ENCODE measurements around the gene MRPL34.
"Not testable (repeated sequence)": the region's sequence is repeated elsewhere in the genome, so short reads cannot be mapped to it uniquely, and the experiment has no call there.

Gene MRPL34

GRCh38 chr19:17286263-17286662 is 19.4 kb upstream of the MRPL34 start:
- no peak for DNase-seq

GRCh38 chr19:17286752-17287151 is 18.9 kb upstream of the MRPL34 start:
- no peak for DNase-seq

GRCh38 chr19:17289489-17289888 is 16.2 kb upstream of the MRPL34 start:
- peak; percentile 83 for DNase-seq

GRCh38 chr19:17292301-17293074 is 13.2 kb upstream of the MRPL34 start:
- peak; percentile 86 for DNase-seq

GRCh38 chr19:17293605-17294004 is 12.1 kb upstream of the MRPL34 start:
- DNase-seq, result no peak

GRCh38 chr19:17294051-17294891 is 11.4 kb upstream of the MRPL34 start:
- DNase-seq, result peak; percentile 71

GRCh38 chr19:17295551-17295950 is 10.1 kb upstream of the MRPL34 start:
- not testable (repeated sequence) for DNase-seq

- no peak for DNase-seq
Measured at GRCh38 chr19:17296273-17296672, 9.4 kb upstream of the MRPL34 start.

- DNase-seq, result no peak
Measured at GRCh38 chr19:17296976-17297375, 8.7 kb upstream of the MRPL34 start.

GRCh38 chr19:17300992-17301619 is 4.6 kb upstream of the MRPL34 start:
- no peak for DNase-seq

- no peak for DNase-seq
Measured at GRCh38 chr19:17302391-17303166, 3.1 kb upstream of the MRPL34 start.

GRCh38 chr19:17303167-17303939 is 2.3 kb upstream of the MRPL34 start, which contains the start of gene ABHD8:
Gene ABHD8, minus strand, starts transcription at chr19:17303425. Its CDS starts 1,809 bp downstream, at chr19:17301616.
- DNase-seq, result peak; percentile 96

- no peak for DNase-seq
Measured at GRCh38 chr19:17303940-17304267, 1.8 kb upstream of the MRPL34 start.

GRCh38 chr19:17304386-17305215 is 1.1 kb upstream of the MRPL34 start:
- no peak for DNase-seq

GRCh38 chr19:17305216-17305516 is 506 bp upstream of the MRPL34 start:
- DNase-seq, result no peak

GRCh38 chr19:17306285-17306714 is 628 bp downstream of the MRPL34 start:
- DNase-seq, result no peak

- DNase-seq, result no peak
Measured at GRCh38 chr19:17307876-17308377, 2.3 kb downstream of the MRPL34 start.

- peak; percentile 100 for DNase-seq
Measured at GRCh38 chr19:17309198-17309964, 3.7 kb downstream of the MRPL34 start, which contains the start of gene DDA1. Gene DDA1, plus strand, starts transcription at chr19:17309563. Its CDS starts 92 bp downstream, at chr19:17309655.

GRCh38 chr19:17309965-17310461 is 4.3 kb downstream of the MRPL34 start:
- no peak for DNase-seq

All from stimulated activated CD4-positive, alpha-beta T cell treated with anti-CD3 and anti-CD28 coated beads, Interleukin-15, amount 100 ng/mL, for 24 hours (primary cell).